ENCODE data around the gene DTWD2. TPM values are rescaled to one million over a fixed set of nuclear protein-coding genes. Genes with fewer than 3 reads are reported as not detected.

DTWD2 gene
- polyA plus RNA-seq, 1 experiment = 1.9 TPM

DNA sequence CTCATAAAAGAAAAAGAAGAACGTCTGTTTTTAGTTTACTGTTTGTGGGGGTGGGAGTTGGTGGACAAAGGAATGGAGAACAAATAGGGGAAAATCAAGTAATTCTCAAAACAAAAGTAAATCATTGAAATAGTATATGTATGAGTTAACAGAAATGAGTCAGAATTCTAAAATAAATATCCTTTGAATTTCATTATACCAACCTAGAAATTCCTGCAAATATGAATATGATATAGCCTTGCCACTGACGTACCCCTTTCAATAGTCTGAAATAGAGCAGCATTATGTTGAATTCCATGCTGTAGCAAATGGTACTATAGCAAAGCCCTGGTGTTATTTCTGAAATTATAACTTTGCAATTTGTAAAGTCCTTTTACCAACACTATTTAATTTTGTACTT, 29.6 kb upstream of the DTWD2 start:
- POLR2A ChIA-PET = no interaction called here
- CTCF ChIA-PET = interaction anchor here (1.0 to 2.3 kb wide), 3 partner anchors 30 to 417 kb away, joined by 3 to 7 read pairs (median 6); partner anchors contain the start of gene DTWD2
- TF ChIP-seq CTCF (IDR thresholded peaks at IDR 0.05; ENCODE audit: low read depth, low read length) = no peak
- Histone ChIP-seq H3K4me3 (ENCODE audit: low read depth, low read length) (no peak overlapping the region), H3K9me3 (ENCODE audit: control insufficient read depth, insufficient read depth, low read length) (no peaks in the 10 kb centered on the region; the same call in 1 of the 2 replicates), H3K27me3 (ENCODE audit: control insufficient read depth, insufficient read depth, low read length) (no peaks in the 10 kb centered on the region), H3K27ac (ENCODE audit: low read depth, low read length) (no peak overlapping the region)
- no peak for DNase-seq (ENCODE audit: low read depth, low spot score)

DNA sequence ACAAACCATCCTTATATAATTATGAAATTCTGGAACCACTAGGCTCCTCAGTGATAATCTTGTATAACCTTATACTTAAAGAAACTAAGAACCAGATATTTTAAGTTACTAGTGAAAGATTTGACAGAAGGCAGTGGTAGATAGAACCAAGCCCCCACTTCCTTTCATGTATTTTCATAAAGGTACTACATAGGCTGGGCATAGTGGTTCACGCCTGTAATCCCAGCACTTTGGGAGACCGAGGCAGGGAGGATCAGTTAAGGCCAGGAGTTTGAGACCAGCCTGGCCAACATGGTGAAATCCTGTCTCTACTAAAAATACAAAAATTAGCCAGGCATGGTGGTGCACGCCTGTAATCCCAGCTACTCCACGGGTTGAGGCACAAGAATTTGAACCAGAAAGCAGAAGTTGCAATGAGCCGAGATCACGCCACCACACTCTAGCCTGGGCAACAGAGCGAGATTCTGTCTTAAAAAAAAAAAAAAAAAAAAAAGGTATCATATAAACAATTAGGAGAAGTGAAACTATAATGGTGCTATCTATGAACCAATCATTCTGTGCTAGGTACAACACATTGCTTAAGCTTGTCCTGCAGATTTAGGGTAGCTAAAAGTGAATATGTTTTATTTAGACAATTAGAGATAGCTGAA, 27.9 kb upstream of the DTWD2 start:
- CTCF ChIA-PET = interaction anchor here (0.7 to 1.5 kb wide), 3 partner anchors 28 to 379 kb away, joined by 3 to 7 read pairs (median 6); partner anchors contain the start of gene DTWD2
- TF ChIP-seq CTCF (IDR thresholded peaks at IDR 0.05; ENCODE audit: low read depth, low read length) = no peak
- no peaks in the 10 kb centered on the region; the same call in 1 of the 2 replicates for H3K9me3 ChIP-seq (ENCODE audit: control insufficient read depth, insufficient read depth, low read length)

DNA sequence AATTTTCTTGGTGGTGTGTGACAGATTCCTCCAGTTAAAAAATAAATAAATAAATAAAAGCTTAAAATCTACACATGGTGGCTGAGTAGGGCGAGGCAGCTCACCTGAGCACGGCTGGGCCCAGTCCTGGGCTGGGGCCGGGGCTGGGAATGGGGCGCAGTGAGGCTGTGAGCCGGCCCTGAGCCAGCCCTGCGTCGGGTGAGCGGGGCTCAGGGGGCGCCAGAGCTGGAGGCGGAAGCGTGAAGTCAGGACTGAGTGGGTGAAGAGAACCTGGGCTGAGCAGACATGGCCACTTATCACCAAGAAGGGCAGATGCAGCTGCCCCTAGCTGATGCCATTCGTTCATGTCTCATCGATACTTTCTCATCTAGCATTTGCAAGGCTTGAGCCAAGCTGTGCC, 22.8 kb upstream of the DTWD2 start:
- Histone ChIP-seq H3K27ac (ENCODE audit: low read depth, low read length) (no peak overlapping the region), H3K9me3 (ENCODE audit: control insufficient read depth, insufficient read depth, low read length) (no peaks in the 10 kb centered on the region; the same call in 1 of the 2 replicates), H3K27me3 (ENCODE audit: control insufficient read depth, insufficient read depth, low read length) (no peaks in the 10 kb centered on the region), H3K4me3 (ENCODE audit: low read depth, low read length) (no peak overlapping the region)
- no peak for TF ChIP-seq CTCF (IDR thresholded peaks at IDR 0.05; ENCODE audit: low read depth, low read length)
- CTCF ChIA-PET = interaction anchor here (0.9 to 2.0 kb wide), 2 partner anchors 23 to 401 kb away, joined by 4 to 7 read pairs; partner anchors contain the start of gene DTWD2
- no peak for DNase-seq (ENCODE audit: low read depth, low spot score)
- POLR2A ChIA-PET = no interaction called here

More for the DNA sequence above, 27.9 kb upstream of the DTWD2 start:
- POLR2A ChIA-PET = no interaction called here
- H3K4me3 ChIP-seq (ENCODE audit: low read depth, low read length) = no peak overlapping the region
- no peaks in the 10 kb centered on the region for H3K27me3 ChIP-seq (ENCODE audit: control insufficient read depth, insufficient read depth, low read length)
- H3K27ac ChIP-seq (ENCODE audit: low read depth, low read length) = no peak overlapping the region
- no peak for DNase-seq (ENCODE audit: low read depth, low spot score)

- TF ChIP-seq CTCF (IDR thresholded peaks at IDR 0.05; ENCODE audit: low read depth, low read length) = no peak
- H3K27me3 ChIP-seq (ENCODE audit: control insufficient read depth, insufficient read depth, low read length) = no peaks in the 10 kb centered on the region
- no peak overlapping the region for H3K27ac ChIP-seq (ENCODE audit: low read depth, low read length)
- POLR2A ChIA-PET = no interaction called here
- no peak overlapping the region for H3K4me3 ChIP-seq (ENCODE audit: low read depth, low read length)
- CTCF ChIA-PET = no interaction called here
- no peaks in the 10 kb centered on the region; the same call in 1 of the 2 replicates for H3K9me3 ChIP-seq (ENCODE audit: control insufficient read depth, insufficient read depth, low read length)
- DNase-seq (ENCODE audit: low read depth, low spot score) = no peak
Measured at GRCh38 chr5:119010206-119010605, 21.9 kb upstream of the DTWD2 start.

DNA sequence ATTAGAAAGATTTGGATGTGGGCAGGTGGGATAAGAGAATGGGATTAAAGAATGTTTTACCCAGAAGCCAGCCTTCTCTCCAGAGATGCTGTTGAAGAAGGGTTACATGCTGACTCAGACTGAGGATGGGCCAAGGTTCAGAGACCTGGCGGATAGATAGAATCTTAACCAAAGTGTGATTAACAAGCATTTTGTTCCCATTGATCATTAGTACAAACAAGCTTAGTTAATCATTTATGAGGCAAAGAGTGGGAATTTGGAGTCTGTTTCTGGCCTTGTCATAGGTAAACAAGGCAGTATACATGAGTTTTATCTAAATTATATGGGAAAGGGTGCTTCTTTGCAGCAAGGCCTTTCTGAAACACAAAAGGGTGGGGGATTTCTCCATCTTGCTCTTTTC, 20.8 kb upstream of the DTWD2 start:
- ChIA-PET CTCF (interaction anchor here (1.5 kb wide), 1 partner anchor 21 kb away, joined by 9 read pairs; the partner anchor contains the start of gene DTWD2), POLR2A (no interaction called here)
- no peak for TF ChIP-seq CTCF (IDR thresholded peaks at IDR 0.05; ENCODE audit: low read depth, low read length)
- no peaks in the 10 kb centered on the region for H3K27me3 ChIP-seq (ENCODE audit: control insufficient read depth, insufficient read depth, low read length)
- no peak for DNase-seq (ENCODE audit: low read depth, low spot score)
- no peaks in the 10 kb centered on the region; the same call in 1 of the 2 replicates for H3K9me3 ChIP-seq (ENCODE audit: control insufficient read depth, insufficient read depth, low read length)
- no peak overlapping the region for H3K4me3 ChIP-seq (ENCODE audit: low read depth, low read length)
- no peak overlapping the region for H3K27ac ChIP-seq (ENCODE audit: low read depth, low read length)
